Measurements from ENCODE around the gene CAB39L.

CAB39L gene

GRCh38 chr13:49439609-49440008 is 4.3 kb downstream of the CAB39L start:
- Histone ChIP-seq H3K4me1 (ENCODE audit: insufficient read depth, low read length) (0 out of 2 replicates have a peak, but pooled peaks cover 3% of the 10 kb centered on the region), H3K27ac (ENCODE audit: low read depth, low read length) (no peak overlapping the region), H3K36me3 (ENCODE audit: insufficient read depth, low read length) (no peaks in the 10 kb centered on the region), H3K27me3 (ENCODE audit: insufficient read depth, low read length) (no peaks in the 10 kb centered on the region), H3K9ac (ENCODE audit: low read depth, low read length) (no peak overlapping the region), H3K9me3 (ENCODE audit: insufficient read depth, low read depth, low read length) (no peaks in the 10 kb centered on the region), H3K4me3 (ENCODE audit: low read length) (no peak overlapping the region)
- 80% methylated on average over 2 of the region's 2 CpGs for WGBS

GRCh38 chr13:49437705-49438104 is 6.2 kb downstream of the CAB39L start:
- no peaks in the 10 kb centered on the region for H3K36me3 ChIP-seq (ENCODE audit: insufficient read depth, low read length)
- H3K9ac ChIP-seq (ENCODE audit: low read depth, low read length): no peak overlapping the region
- H3K4me1 ChIP-seq (ENCODE audit: insufficient read depth, low read length): 0 out of 2 replicates have a peak, but pooled peaks cover 2% of the 10 kb centered on the region
- H3K9me3 ChIP-seq (ENCODE audit: insufficient read depth, low read depth, low read length): no peaks in the 10 kb centered on the region
- H3K27ac ChIP-seq (ENCODE audit: low read depth, low read length): no peak overlapping the region
- no peak overlapping the region for H3K4me3 ChIP-seq (ENCODE audit: low read length)
- 97% methylated on average over 6 of the region's 7 CpGs for WGBS
- H3K27me3 ChIP-seq (ENCODE audit: insufficient read depth, low read length): no peaks in the 10 kb centered on the region

GRCh38 chr13:49436890-49437289 is 7.0 kb downstream of the CAB39L start:
- H3K4me1 ChIP-seq (ENCODE audit: insufficient read depth, low read length): no peaks in the 10 kb centered on the region
- 95% methylated on average over 2 of the region's 3 CpGs for WGBS
- H3K27me3 ChIP-seq (ENCODE audit: insufficient read depth, low read length): no peaks in the 10 kb centered on the region
- H3K36me3 ChIP-seq (ENCODE audit: insufficient read depth, low read length): no peaks in the 10 kb centered on the region
- no peaks in the 10 kb centered on the region for H3K9me3 ChIP-seq (ENCODE audit: insufficient read depth, low read depth, low read length)
- no peak overlapping the region for H3K27ac ChIP-seq (ENCODE audit: low read depth, low read length)
- no peak overlapping the region for H3K4me3 ChIP-seq (ENCODE audit: low read length)
- H3K9ac ChIP-seq (ENCODE audit: low read depth, low read length): no peak overlapping the region

- H3K27me3 ChIP-seq (ENCODE audit: insufficient read depth, low read length): no peaks in the 10 kb centered on the region
- 100% methylated on average over 1 of the region's 1 CpG for WGBS
- no peak overlapping the region for H3K27ac ChIP-seq (ENCODE audit: low read depth, low read length)
- no peaks in the 10 kb centered on the region for H3K9me3 ChIP-seq (ENCODE audit: insufficient read depth, low read depth, low read length)
- no peak overlapping the region for H3K4me3 ChIP-seq (ENCODE audit: low read length)
- H3K36me3 ChIP-seq (ENCODE audit: insufficient read depth, low read length): no peaks in the 10 kb centered on the region
- no peaks in the 10 kb centered on the region for H3K4me1 ChIP-seq (ENCODE audit: insufficient read depth, low read length)
- H3K9ac ChIP-seq (ENCODE audit: low read depth, low read length): no peak overlapping the region
Observed at GRCh38 chr13:49435992-49436391, 7.9 kb downstream of the CAB39L start.

- no peak overlapping the region for H3K27ac ChIP-seq (ENCODE audit: low read depth, low read length)
- no peak overlapping the region for H3K4me3 ChIP-seq (ENCODE audit: low read length)
- no peaks in the 10 kb centered on the region for H3K27me3 ChIP-seq (ENCODE audit: insufficient read depth, low read length)
- no peaks in the 10 kb centered on the region for H3K4me1 ChIP-seq (ENCODE audit: insufficient read depth, low read length)
- WGBS: 88% methylated on average over 1 of the region's 1 CpG
- H3K36me3 ChIP-seq (ENCODE audit: insufficient read depth, low read length): no peaks in the 10 kb centered on the region
- H3K9me3 ChIP-seq (ENCODE audit: insufficient read depth, low read depth, low read length): no peaks in the 10 kb centered on the region
- H3K9ac ChIP-seq (ENCODE audit: low read depth, low read length): no peak overlapping the region
Observed at GRCh38 chr13:49429121-49429520, 14.7 kb downstream of the CAB39L start.

- no peak overlapping the region for H3K9ac ChIP-seq (ENCODE audit: low read depth, low read length)
- no peaks in the 10 kb centered on the region for H3K36me3 ChIP-seq (ENCODE audit: insufficient read depth, low read length)
- no peaks in the 10 kb centered on the region for H3K27me3 ChIP-seq (ENCODE audit: insufficient read depth, low read length)
- no peak overlapping the region for H3K4me3 ChIP-seq (ENCODE audit: low read length)
- H3K4me1 ChIP-seq (ENCODE audit: insufficient read depth, low read length): no peaks in the 10 kb centered on the region
- H3K9me3 ChIP-seq (ENCODE audit: insufficient read depth, low read depth, low read length): no peaks in the 10 kb centered on the region
- WGBS: 88% methylated on average over 2 of the region's 2 CpGs
- H3K27ac ChIP-seq (ENCODE audit: low read depth, low read length): no peak overlapping the region
Observed at GRCh38 chr13:49428041-49428763, 15.7 kb downstream of the CAB39L start.

- Histone ChIP-seq H3K36me3 (ENCODE audit: insufficient read depth, low read length) (no peaks in the 10 kb centered on the region), H3K4me1 (ENCODE audit: insufficient read depth, low read length) (no peaks in the 10 kb centered on the region), H3K27me3 (ENCODE audit: insufficient read depth, low read length) (no peaks in the 10 kb centered on the region), H3K27ac (ENCODE audit: low read depth, low read length) (no peak overlapping the region), H3K9me3 (ENCODE audit: insufficient read depth, low read depth, low read length) (no peaks in the 10 kb centered on the region), H3K9ac (ENCODE audit: low read depth, low read length) (no peak overlapping the region), H3K4me3 (ENCODE audit: low read length) (no peak overlapping the region)
- WGBS: 88% methylated on average over 5 of the region's 7 CpGs
Observed at GRCh38 chr13:49424011-49424560, 19.8 kb downstream of the CAB39L start.

- Histone ChIP-seq H3K36me3 (ENCODE audit: insufficient read depth, low read length) (no peaks in the 10 kb centered on the region), H3K27me3 (ENCODE audit: insufficient read depth, low read length) (no peaks in the 10 kb centered on the region), H3K9me3 (ENCODE audit: insufficient read depth, low read depth, low read length) (no peaks in the 10 kb centered on the region), H3K9ac (ENCODE audit: low read depth, low read length) (no peak overlapping the region), H3K4me1 (ENCODE audit: insufficient read depth, low read length) (no peaks in the 10 kb centered on the region), H3K27ac (ENCODE audit: low read depth, low read length) (no peak overlapping the region), H3K4me3 (ENCODE audit: low read length) (no peak overlapping the region)
- 84% methylated on average over 3 of the region's 3 CpGs for WGBS
Observed at GRCh38 chr13:49421391-49421790, 22.5 kb downstream of the CAB39L start.

- peaks cover 4% of the 10 kb centered on the region for H3K4me1 ChIP-seq (ENCODE audit: insufficient read depth, low read length)
- H3K36me3 ChIP-seq (ENCODE audit: insufficient read depth, low read length): no peaks in the 10 kb centered on the region
- no peaks in the 10 kb centered on the region for H3K9me3 ChIP-seq (ENCODE audit: insufficient read depth, low read depth, low read length)
- no peak overlapping the region for H3K9ac ChIP-seq (ENCODE audit: low read depth, low read length)
- WGBS: 92% methylated on average over 3 of the region's 3 CpGs
- H3K27ac ChIP-seq (ENCODE audit: low read depth, low read length): no peak overlapping the region
- no peaks in the 10 kb centered on the region for H3K27me3 ChIP-seq (ENCODE audit: insufficient read depth, low read length)
- H3K4me3 ChIP-seq (ENCODE audit: low read length): no peak overlapping the region
Observed at GRCh38 chr13:49419276-49419675, 24.6 kb downstream of the CAB39L start.

- H3K27ac ChIP-seq (ENCODE audit: low read depth, low read length): no peak overlapping the region
Observed at GRCh38 chr13:49418206-49418605, 25.7 kb downstream of the CAB39L start.

GRCh38 chr13:49417161-49417560 is 26.7 kb downstream of the CAB39L start:
- Histone ChIP-seq H3K4me1 (ENCODE audit: insufficient read depth, low read length) (peaks cover 23% of the 10 kb centered on the region), H3K27ac (ENCODE audit: low read depth, low read length) (no peak overlapping the region), H3K9me3 (ENCODE audit: insufficient read depth, low read depth, low read length) (no peaks in the 10 kb centered on the region), H3K27me3 (ENCODE audit: insufficient read depth, low read length) (peaks cover 14% of the 10 kb centered on the region), H3K4me3 (ENCODE audit: low read length) (no peak overlapping the region), H3K9ac (ENCODE audit: low read depth, low read length) (no peak overlapping the region), H3K36me3 (ENCODE audit: insufficient read depth, low read length) (no peaks in the 10 kb centered on the region)
- WGBS: 97% methylated on average over 2 of the region's 3 CpGs

More at GRCh38 chr13:49418206-49418605, 25.7 kb downstream of the CAB39L start:
- H3K4me3 ChIP-seq (ENCODE audit: low read length): no peak overlapping the region
- no peaks in the 10 kb centered on the region for H3K36me3 ChIP-seq (ENCODE audit: insufficient read depth, low read length)
- no peaks in the 10 kb centered on the region for H3K9me3 ChIP-seq (ENCODE audit: insufficient read depth, low read depth, low read length)
- no peak overlapping the region for H3K9ac ChIP-seq (ENCODE audit: low read depth, low read length)
- WGBS: 95% methylated on average over 1 of the region's 1 CpG
- H3K4me1 ChIP-seq (ENCODE audit: insufficient read depth, low read length): peaks cover 14% of the 10 kb centered on the region
- peaks cover 9% of the 10 kb centered on the region for H3K27me3 ChIP-seq (ENCODE audit: insufficient read depth, low read length)

All from HUES64 (cell line).